ENCODE results near the gene ERO1B. TPM values are rescaled to one million over a fixed set of nuclear protein-coding genes. Genes with fewer than 3 reads are reported as not detected.
"Not testable (repeated sequence)": the region's sequence is repeated elsewhere in the genome, so short reads cannot be mapped to it uniquely, and the experiment has no call there.

The ERO1B gene
- polyA plus RNA-seq, 3 donors: 2.6 to 91.2 (median 6.5) TPM

DNA sequence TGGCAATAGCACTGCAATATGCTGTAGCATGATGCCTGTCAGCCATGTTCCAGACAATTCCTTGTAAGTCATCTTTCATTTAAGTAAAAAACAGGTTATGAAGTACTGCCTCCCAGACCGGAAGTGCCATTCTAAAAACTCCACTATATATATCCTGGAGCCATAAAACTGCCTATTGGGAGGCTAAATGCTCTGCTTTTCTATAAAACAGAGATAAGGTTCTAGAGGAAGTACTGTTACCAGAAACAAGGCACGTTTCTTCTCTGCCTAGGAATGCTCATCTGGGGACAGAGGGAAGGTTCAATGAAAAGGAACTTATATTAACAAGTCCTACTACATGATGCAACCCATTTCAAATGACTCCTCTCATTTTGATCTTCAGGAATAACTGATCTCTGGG is 72.6 kb downstream of the ERO1B start:
- 53 to 68% (median 61%) methylated on average over 2 of the region's 2 CpGs for WGBS, 3 donors
- no peak overlapping the region for H3K27ac ChIP-seq (ENCODE audit: low read depth, low read length)

GRCh38 chr1:236207569-236207968 is 74.2 kb downstream of the ERO1B start:
- H3K27ac ChIP-seq (ENCODE audit: low read depth, low read length): no peak overlapping the region

GRCh38 chr1:236207121-236207520 is 74.6 kb downstream of the ERO1B start:
- no peak overlapping the region for H3K27ac ChIP-seq (ENCODE audit: low read depth, low read length)

More at GRCh38 chr1:236207569-236207968, 74.2 kb downstream of the ERO1B start:
- WGBS, 3 donors: 93 to 96% (median 94%) methylated on average over 4 of the region's 4 CpGs

DNA sequence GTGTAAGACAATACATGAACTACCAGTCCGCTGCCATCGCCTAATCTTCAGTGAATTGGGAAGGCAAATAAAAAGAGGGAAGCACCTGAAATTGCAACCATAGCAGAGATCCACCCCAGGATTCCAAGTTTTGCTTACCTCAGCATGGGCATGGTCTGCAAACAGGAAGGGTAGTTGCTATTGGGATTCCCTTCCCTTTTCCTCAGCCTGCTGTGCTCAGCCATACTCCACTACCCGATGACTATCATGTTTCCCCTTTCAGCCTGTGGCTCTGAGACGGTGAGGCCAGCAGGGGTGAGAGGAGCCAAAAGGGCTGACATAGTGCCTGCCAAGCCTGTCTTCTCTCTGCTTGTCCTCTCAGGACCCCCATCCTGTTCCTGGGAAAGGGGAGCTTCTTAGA is 75.2 kb downstream of the ERO1B start:
- WGBS, 3 donors: 59 to 78% (median 65%) methylated on average over 4 of the region's 4 CpGs
- no peak overlapping the region for H3K27ac ChIP-seq (ENCODE audit: low read depth, low read length)

More at GRCh38 chr1:236207121-236207520, 74.6 kb downstream of the ERO1B start:
- 67 to 86% (median 74%) methylated on average over 5 of the region's 5 CpGs for WGBS, 3 donors

DNA sequence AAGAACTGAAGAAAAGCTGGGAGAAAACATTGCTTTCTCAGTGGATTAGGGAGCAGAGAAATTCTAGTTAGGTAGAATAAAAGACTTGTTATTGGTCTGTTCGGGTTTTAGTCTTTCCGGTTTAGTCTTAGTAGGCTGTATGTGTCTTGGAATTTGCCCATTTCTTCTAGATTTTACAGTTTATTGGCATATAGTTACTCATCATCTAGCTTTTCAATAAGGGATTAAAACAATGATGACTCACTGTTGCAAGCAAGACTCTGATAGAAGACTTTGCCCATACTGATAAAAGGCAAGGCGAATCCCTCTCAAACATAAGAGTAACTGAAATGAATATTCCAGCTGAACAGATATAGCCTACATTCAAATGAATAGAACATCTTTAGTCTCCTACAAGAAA is 77.1 kb downstream of the ERO1B start:
- WGBS, 3 donors: 93 to 98% (median 96%) methylated on average over 3 of the region's 3 CpGs

DNA sequence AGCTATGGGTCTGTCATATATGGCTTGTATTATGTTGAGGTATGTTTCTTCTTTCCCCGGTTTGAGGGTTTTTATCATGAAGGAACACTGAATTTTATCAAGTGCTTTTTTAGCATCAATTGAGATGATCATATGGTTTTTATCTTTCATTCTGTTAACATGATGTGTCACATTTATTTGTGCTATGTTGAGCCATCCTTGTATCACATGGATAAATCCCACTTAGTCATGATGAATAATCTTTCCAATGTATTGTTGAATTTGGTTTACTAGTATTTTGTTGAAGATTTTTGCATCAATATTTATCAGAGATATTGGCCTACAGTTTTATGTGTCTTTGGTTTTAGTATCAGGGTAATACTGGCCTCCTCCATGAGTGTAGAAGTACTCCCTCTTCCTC is 77.7 kb downstream of the ERO1B start:
- 90 to 98% (median 94%) methylated on average over 1 of the region's 1 CpG for WGBS, 3 donors
- H3K27ac ChIP-seq (ENCODE audit: low read depth, low read length): no peak overlapping the region

More for the DNA sequence above, 77.1 kb downstream of the ERO1B start:
- no peak overlapping the region for H3K27ac ChIP-seq (ENCODE audit: low read depth, low read length)

- no peak overlapping the region for H3K27ac ChIP-seq (ENCODE audit: low read depth, low read length)
- WGBS, 3 donors: 89 to 97% (median 96%) methylated on average over 1 of the region's 1 CpG
Observed at GRCh38 chr1:236201786-236202185, 80.0 kb downstream of the ERO1B start.

DNA sequence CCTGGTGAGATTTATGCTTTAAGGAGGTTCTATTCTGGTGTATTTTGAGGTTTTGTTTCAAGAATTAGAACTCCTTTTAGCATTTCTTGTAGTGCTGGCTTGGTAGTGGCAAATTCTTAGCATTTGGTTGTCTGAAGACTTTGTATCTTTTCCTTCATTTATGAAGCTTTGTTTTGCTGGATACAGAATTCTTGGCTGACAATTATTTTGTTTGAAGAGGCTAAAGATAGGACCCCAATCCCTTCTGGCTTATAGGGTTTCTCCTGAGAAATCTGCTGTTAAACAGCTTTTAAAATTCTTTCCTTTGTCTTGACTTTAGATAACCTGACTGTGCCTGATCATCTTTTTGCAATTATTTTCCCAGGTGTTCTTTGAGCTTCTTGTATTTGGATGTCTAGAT is 80.8 kb downstream of the ERO1B start:
- H3K27ac ChIP-seq (ENCODE audit: low read depth, low read length): no peak overlapping the region

GRCh38 chr1:236193184-236193583 is 88.6 kb downstream of the ERO1B start:
- H3K27ac ChIP-seq (ENCODE audit: low read depth, low read length): no peak overlapping the region
- WGBS, 3 donors: 91 to 93% (median 92%) methylated on average over 2 of the region's 2 CpGs

DNA sequence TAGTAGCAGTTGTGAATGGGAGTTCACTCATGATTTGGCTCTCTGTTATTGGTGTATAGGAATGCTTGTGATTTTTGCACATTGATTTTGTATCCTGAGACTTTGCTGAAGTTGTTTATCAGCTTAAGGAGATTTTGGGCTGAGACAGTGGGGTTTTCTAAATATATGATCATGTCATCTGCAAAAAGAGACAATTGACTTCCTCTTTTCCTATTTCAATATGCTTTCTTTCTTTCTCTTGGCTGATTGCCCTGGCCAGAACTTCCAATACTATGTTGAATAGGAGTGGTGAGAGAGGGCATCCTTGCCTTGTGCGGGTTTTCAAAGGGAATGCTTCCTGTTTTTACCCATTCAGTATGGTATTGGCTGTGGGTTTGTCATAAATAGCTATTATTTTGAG is 93.7 kb downstream of the ERO1B start:
- 81 to 90% (median 88%) methylated on average over 1 of the region's 1 CpG for WGBS, 3 donors
- H3K27ac ChIP-seq (ENCODE audit: low read depth, low read length): not testable (repeated sequence)

DNA sequence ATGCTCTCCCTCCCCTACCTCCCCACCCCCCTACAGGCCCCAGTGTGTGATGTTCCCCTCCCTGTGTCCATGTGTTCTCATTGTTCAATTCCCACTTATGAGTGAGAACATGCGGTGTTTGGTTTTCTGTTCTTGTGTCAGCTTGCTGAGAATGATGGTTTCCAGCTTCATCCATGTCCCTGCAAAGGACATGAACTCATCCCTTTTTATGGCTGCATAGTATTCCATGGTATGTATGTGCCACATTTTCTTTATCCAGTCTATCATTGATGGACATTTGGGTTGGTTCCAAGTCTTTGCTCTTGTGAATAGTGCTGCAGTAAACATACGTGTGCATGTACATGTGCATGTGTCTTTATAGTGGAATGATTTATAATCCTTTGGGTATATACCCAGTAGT is 95.3 kb downstream of the ERO1B start:
- not testable (repeated sequence) for H3K27ac ChIP-seq (ENCODE audit: low read depth, low read length)
- 97 to 99% (median 99%) methylated on average over 2 of the region's 2 CpGs for WGBS, 3 donors

- 71 to 89% (median 80%) methylated on average over 4 of the region's 4 CpGs for WGBS, 3 donors
- no peak overlapping the region for H3K27ac ChIP-seq (ENCODE audit: low read depth, low read length)
Observed at GRCh38 chr1:236185687-236186086, 96.1 kb downstream of the ERO1B start.

DNA sequence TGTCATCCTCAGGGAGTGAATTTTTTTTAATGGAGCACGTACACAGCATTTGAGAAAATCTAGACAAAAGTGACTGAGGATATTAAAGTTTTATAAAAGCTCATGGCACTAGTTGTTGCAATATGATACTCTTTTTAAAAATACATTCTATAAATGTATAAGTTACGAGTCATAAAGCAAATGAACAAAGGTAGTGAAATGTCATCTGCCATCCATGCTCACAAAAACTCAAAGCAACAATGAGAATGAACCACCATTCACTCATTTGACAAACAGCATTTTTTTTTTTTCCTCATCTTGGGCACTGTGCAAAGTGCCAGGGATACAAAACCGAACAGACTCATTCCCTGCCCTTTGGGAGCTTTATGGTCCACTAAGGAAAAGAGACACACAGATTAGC is 100.7 kb downstream of the ERO1B start:
- H3K27ac ChIP-seq (ENCODE audit: low read depth, low read length): no peak overlapping the region
- 92 to 97% (median 96%) methylated on average over 3 of the region's 3 CpGs for WGBS, 3 donors

GRCh38 chr1:236179634-236180033 is 102.1 kb downstream of the ERO1B start:
- H3K27ac ChIP-seq (ENCODE audit: low read depth, low read length): no peak overlapping the region
- 95% methylated on average over 6 of the region's 6 CpGs for WGBS, 3 donors

DNA sequence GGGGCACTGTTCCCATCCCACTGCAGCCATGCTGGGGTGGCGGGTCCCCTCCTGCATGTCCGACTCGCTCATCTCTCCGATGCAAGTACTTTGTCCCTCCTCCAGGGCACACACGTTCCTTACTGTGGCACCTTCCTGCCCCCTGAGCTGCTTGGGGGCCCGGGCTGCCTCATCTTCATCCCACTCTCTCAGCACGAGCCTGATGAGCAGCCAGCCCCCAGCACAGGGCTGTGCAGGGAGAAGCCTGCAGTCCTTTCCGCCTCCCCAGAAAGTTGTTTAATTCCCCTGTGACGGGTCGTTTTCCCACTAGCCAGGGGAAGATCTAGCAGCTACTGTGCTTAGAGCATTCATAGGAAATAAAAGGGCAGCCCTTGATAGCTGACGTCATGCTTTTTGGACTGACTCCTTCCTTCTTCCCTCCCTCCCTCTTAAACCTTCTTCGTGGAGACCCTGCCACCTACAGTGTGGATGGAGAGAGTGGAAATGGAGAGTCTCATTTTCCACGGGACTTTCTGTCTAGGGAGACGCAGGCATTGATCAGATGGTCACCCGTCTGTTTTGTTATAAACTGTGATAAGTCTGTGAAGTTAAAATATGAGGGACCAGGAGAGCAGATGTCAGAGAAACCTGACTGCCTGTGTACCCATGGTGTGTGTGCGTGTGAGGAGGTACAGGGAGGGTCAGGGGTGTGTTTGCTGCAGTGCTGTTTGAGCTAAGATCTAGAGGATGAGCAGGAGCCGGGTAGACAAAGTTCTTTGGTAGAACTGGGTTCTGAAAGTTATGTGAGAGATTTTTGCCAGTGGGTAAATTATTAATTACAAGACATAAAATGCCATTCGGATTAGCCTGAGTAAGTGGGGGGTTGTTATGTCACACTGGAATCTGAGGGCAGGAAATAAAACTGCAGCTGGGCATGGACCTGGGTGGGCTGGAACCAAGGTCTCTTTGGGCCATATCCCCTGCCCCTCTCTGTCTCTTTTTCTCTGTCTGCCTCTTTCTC is 105.1 kb downstream of the ERO1B start:
- WGBS, 3 donors: 44 to 74% (median 71%) methylated on average over 18 of the region's 18 CpGs
- no peak overlapping the region for H3K27ac ChIP-seq (ENCODE audit: low read depth, low read length)

DNA sequence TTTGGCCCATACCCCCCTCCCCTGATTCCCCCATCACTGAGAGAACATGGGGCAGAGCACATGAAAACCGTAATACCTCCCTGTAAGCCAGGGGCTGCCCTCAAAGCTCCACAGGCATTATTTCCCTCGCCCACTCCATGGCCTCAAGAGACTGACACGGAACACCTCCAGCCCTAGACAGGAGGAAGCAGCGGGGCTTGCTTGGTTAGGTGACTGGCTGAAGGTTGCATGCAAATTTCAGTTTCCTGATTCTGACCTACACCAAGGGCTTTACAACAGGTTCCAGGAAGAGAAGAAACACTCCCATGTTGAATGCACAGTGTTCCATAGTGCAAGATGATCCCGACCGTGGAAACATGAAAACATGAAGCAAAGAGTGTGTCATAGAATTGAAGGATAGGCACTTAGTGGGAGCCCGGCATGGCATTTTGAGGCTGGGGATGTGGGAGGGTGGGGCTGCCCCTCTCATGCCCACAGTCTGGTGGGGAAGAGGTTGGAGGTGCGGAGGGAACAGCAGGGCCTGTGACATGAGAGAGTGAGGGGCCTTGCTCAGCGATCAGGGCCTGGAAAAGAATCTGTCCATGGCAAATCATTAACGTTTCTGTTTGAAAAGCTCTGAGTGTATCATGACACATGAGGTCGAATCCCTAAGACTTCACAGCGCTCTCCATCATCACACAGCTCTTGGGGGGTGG is 106.0 kb downstream of the ERO1B start:
- H3K27ac ChIP-seq (ENCODE audit: low read depth, low read length): no peak overlapping the region
- WGBS, 3 donors: 73 to 93% (median 93%) methylated on average over 12 of the region's 12 CpGs

GRCh38 chr1:236173174-236173767 is 108.5 kb downstream of the ERO1B start:
- WGBS, 3 donors: 71 to 83% (median 79%) methylated on average over 5 of the region's 5 CpGs
- no peak overlapping the region for H3K27ac ChIP-seq (ENCODE audit: low read depth, low read length)

DNA sequence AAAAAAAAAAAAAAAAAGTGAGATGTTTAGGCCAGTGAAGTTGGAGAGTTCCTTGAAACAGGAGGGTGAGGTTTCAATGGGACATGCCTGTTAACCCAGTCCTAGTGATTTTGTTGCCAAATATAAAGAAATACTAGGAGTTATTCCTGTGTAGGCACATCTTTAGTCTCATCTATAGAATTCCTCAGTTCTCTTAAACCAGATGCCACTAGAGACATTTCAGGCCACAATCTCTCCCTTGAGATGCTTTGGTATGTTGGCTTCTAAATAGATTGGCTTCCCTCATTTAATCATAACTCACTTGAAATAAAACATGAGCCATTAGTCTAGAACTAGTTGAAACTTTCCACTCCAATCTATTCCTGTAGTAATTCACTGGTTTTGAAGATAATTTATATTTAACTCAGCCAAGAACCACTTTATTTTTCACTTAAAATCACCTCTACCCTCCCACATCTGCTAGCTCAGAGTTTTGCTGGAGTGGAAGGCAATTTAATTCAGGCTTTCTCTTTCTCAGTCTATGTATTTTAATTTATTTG is 109.6 kb downstream of the ERO1B start:
- H3K27ac ChIP-seq (ENCODE audit: low read depth, low read length): no peak overlapping the region

Data from adipose tissue (tissue), 3 donors.